Lower leg skin (tissue), 3 donors: ENCODE measurements around the gene TSHZ2.

ENCODE experiments used
- CTCF ChIP-seq, 3 donors: fragments of 450-650 bp; IDR thresholded peaks; one replicate each; pipeline ENCODE4 v1.5.1; 2016; ENCODE audit warnings: antibody characterized with exemption in 3 of 3, mild to moderate bottlenecking in 3 of 3, moderate library complexity in 2 of 3
- POLR2A ChIP-seq, 2 donors: fragments of 450-650 bp; IDR thresholded peaks; one replicate each; pipeline ENCODE4 v1.6.1; 2016 to 2017; ENCODE audit warnings: antibody characterized with exemption in 2 of 2, mild to moderate bottlenecking in 1 of 2, moderate library complexity in 1 of 2

GRCh38 chr20:53003420-53004154 lies 31.4 kb downstream of the TSHZ2 start:
- no peak for TF ChIP-seq CTCF (IDR thresholded peaks at IDR 0.05)
- no peak for TF ChIP-seq POLR2A (IDR thresholded peaks at IDR 0.05)
